Stimulated activated CD4-positive, alpha-beta T cell treated with anti-CD3 and anti-CD28 coated beads, Interleukin-2, amount 100 ng/mL, for 24 hours (primary cell): ENCODE measurements around the gene GAPDH.
"Not testable (repeated sequence)": the region's sequence is repeated elsewhere in the genome, so short reads cannot be mapped to it uniquely, and the experiment has no call there.

Source experiments
- DNase-seq, 2 donors: peaks; one replicate each; pipeline ENCODE4 v3.0.0-alpha.2; 2020

Gene GAPDH

DNA sequence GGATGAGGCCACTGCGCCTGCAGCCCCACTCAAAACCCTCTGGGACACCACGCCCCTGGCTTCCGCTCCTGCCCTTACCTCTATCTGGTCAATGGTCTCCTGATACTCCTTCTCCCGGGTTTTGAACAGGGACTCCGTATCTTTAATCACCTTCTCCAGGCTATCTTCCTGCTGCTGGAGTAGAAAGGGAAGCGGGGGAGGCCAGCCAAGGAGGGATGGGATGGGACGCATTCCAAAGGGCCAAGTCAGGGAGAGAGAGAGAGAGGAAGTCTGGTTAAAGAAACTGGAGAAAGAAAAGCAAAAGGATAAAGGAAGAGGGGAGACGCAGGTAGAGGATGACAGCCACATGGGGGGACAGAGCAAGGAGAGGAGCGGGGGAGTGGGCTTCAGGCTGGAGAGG is 13.7 kb downstream of the GAPDH start:
- no peak for DNase-seq

DNA sequence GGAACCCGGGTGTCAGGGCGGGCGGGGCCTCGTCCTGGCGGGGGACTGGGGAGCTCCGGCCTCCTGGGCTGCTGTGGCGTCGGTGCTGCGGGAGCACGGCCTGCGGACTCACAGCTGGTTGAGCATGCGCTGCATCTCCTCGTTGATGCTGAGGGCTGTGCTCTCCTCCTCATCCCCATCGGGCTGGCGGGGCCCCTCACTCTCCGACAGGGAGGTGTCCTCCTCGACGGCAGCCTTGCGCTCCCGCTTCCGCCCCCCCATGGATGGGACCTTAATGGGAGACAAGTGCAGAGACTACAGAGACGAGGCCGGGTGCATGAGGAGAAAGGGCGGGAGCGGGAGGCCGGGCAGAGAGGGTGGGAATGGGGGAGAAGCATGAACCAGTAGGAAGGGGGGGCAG is 14.2 kb downstream of the GAPDH start:
- DNase-seq, result no peak

GRCh38 chr12:6548966-6549683 is 14.8 kb downstream of the GAPDH start:
- no peak for DNase-seq

- no peak for DNase-seq
Observed at GRCh38 chr12:6549684-6550151, 15.4 kb downstream of the GAPDH start.

DNA sequence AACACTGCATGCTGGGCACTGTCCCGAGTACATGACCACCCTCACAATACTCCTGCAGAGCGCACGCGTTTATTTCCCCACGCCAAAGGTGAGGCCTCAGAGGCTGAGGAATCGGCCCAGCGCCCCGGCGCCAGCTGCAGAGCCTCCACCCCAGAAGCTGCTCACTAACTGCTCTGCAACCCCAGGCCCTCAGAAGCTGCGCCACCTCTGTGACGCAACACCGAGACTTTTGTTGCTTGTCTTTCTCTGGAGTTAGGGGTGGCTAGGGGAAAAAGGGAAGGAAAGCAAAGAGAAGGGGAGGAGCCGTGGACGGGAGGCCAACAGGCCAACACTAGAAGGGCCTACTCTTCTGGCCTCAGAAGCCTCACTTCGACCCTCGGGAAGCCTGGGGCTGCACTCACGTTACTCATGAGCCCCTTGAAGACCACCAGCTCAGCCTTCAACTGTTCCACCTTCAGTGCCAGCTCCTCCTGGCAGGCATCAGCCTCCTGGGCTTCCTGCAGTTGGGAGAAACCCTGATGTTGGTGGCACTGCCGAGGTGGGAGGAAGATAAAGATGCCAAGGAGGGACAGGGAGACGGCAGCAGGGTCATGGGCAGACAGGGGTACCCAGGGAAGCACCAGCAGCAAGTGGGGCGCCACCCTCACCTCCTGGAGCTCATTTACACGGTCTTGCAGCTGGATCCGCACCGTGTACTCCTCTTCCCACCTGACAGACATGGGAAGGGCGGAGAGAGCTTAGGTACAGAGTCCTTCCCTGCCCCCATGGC is 16.2 kb downstream of the GAPDH start:
- DNase-seq, result no peak

DNA sequence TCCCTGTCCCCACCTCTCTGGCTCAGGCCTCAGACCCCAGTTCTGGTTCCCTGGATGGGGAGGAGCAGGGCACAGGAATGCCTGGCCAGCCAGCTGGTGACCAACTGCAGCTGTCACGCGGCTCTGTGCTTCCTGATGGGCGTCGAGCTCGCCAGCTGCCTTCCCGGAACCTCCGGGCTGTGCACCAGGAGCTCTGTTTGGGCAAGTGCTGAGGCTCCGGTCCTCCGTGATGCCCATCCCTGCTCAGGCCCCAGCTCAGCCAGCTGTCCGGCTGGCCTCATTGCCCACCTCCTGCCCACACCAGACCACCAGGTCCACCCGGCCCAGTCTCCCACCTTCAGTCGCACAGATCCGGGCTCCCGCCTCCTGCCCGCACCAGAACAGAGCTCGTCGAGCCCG is 16.7 kb downstream of the GAPDH start:
- no peak for DNase-seq

GRCh38 chr12:6551496-6552139 is 17.3 kb downstream of the GAPDH start:
- no peak for DNase-seq

DNA sequence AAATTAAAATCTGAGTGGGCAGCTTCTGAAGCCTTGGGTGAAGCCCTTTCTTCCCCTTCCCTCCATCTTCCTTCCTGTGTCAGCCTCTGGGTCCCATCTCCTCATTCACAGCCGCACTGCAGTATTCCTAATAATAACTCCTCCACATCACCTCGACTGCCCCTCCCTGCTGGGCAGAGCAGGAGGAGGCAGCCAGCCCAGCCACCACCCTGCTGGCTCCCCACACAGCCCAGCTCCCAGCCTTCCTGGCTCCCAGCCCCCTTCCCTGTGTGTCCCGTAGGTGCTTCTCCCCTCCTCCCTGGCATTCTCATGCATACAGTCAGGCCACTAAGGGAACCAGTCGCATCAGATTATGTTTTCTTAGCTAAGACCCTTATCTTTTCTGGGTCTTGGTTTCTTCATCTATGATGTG is 17.8 kb downstream of the GAPDH start:
- no peak for DNase-seq

DNA sequence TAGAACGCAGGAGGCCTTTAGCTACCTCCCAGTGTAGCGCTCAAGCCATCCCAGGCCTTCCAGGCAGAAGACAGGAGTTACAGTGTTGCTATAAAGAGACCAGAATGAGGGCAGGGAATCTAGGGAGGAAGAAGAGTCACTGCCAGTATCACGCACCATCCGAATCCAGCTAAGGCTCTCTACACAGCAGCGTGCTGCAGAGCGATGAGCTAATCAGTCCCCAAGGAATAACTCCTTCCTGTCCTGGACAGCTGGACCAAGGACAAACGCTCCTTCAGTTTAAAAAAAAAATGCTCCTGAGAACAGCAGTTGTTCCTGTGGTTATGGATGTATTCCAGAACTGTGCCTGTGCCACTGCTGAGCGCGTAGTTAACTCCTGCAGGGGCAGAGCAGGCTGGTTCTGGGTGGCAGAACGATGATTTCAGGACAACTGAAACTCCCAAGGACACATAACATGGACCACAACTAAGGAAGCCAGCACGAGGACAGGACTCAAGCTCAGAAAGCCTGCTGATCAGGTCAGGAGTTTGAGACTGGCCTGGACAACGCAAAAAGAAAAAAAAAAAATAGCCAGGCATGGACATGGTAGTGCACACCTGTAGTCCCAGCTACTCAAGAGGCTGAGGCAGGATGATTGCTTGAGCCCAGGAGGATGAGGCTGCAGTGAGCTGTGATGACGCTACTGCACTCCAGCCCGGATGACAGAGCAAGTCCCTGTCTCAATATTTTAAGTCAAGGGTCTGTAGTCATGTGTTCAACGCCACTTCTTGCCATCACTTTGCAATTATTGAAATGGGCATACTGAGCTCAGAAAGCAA is 18.9 kb downstream of the GAPDH start:
- DNase-seq, result no peak

DNA sequence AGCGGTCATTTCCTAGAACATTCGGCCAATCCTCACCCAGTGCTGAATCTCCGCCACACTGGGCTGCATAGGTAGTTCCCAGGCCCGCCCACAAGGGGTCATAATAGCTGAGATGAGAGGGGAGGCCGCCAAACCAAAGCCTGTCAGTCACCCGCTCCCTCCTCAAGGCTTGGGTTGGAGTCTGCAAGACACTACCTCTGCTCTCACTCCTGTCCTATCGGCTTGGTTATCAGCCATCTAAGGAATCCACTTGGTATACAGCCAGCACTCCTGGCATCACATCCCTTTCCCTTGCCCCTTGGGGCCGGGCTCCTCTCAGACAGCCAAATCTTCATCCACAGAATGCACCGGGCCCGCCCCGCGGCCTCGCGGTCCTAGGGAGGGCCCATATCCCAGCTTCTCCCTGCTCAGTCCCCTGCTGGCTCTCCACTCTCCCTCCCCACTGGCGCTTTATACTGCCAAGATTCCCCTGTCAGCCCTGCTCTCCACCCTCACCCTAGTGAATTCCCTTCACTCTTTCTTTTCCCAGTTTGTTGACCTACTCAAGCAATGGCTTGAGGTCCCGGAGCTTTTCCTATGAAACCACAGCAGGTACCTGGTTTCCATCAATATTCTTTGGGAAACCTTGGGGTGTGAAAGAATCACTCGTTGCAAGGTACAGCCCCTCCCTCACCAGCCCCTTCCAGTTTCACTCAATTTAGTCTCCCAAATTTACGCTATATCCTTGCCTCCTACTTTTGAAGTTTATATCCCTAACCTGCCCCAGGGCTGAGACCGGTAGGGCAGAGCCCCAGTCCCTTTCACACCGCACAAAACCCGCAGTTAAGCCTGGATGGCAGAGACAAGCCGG is 20.1 kb downstream of the GAPDH start:
- DNase-seq, result peak; percentile 80 to 81

DNA sequence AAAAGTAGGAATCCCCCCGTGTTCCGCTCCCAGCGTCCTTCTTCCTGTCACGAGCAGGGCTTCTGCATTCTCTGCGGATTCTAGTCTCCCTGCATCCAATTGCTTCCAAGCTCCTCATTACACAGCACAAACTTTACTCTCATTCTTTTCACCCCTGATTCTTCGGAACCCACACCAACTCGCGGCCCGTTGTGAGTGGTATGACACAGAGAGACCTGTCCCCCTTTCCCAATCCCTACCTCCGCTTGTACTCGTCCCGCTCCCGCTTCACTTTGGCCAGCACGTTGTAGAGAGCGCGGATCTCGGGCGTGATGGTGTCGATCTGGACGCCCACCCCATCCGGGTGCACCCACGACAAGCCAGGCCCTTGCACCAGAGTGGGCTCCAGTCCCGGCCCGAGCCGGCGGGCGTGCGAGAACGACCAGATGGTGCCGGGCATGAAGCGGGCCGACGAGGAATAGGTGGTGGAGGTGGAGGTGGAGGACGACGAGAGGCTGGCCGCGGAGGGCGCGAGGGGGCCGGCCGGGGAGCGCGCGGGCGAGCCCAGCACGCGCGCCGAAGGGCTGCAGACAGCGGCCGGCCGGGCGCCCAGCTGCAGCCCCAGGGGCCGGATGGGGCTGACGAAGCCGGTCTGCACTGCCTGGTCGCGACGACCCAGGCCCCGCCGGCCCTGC is 20.8 kb downstream of the GAPDH start:
- peak in 1 of 2 donors; percentile 37 for DNase-seq

- not testable (repeated sequence) for DNase-seq
Observed at GRCh38 chr12:6556496-6556817, 22.1 kb downstream of the GAPDH start.

DNA sequence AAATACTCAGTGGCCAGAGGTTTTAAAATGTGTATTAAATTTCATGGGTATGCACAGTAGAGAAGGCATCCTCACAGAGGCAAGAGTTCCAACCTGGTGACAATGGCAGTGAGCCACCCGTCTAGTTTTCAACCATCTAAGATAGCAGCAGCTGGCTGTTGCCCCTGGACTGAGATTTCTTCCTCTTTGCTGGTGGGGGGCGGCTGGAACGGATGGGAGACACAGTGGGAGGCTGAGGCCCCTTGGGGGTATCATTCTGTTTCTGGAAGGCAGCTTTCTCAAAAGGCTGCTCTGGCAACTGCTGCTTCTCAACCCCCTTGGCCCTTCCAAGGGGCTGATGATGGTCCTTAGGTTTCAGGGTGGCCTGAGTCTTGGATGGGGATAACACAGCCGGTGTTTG is 22.5 kb downstream of the GAPDH start:
- DNase-seq, result no peak

- DNase-seq, result peak; percentile 39 to 51
Observed at GRCh38 chr12:6558014-6558760, 23.9 kb downstream of the GAPDH start.

DNA sequence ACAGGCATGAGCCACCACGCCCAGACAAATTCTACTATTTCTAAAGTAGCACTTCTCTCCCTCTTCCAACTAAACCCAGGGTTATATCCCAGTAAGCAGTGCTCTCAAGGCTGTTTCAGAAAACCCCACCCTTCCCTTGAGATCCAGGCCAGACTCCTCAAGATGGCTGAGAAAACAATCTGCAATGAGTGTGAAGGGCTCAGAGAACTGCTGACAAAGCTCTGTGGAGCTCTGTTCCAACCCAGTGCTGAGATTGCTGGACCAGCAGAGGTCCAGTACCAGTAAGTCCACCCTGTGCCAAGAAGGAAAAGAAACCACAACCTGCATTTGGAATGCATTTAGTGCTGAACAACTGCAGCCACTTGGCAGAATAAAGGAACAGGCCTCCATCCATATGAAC is 25.2 kb downstream of the GAPDH start:
- DNase-seq, result no peak

- DNase-seq, result no peak
Observed at GRCh38 chr12:6560501-6561205, 26.3 kb downstream of the GAPDH start.

DNA sequence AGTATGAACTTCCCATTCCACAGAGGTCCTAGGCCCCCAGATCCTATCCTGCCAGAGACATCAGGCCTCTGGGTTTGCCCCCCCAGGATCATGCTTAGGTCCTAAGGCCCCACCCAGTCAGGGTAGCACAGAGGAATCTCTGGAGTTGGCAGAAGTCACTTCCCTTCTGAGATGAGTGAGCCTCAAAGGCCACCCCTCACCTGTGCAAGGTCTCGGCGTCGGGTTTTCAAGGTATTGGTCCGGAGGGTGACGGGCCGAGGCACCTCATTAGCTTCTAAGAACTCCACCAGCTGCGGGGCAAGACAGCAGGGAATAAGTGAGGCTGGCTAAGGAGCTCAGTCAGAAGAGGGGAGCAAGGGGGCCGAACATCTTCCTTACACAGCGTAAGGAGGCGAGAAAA is 28.6 kb downstream of the GAPDH start:
- DNase-seq, result no peak

DNA sequence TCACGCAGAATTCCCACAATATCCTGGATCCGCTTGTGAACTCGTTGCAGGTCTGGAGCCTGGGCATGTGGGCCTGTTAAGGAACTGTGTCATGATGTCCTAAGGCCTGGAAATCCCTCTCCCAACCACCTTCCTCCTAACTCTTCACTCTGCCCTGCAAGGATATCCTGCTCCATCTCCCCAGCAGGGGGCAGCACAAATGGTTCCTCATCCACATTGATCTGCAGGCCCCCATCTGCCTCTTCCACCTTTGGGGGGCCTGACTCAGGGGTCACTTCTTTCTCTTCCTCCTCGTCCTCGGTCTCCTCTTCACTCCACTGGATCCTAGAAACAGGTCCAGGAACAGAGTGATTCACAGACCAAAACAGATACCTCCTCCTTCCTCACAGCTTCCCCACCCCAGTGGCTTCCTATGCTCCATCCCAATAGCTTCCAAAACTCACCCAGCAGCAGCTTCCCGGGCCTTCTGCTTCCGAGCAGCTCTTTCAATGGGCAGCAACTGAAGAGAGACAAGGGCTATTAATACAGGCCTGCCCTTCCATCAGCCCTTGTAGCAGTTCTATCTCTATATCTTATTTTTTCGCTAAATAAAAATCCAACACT is 29.2 kb downstream of the GAPDH start:
- peak; percentile 79 for DNase-seq

DNA sequence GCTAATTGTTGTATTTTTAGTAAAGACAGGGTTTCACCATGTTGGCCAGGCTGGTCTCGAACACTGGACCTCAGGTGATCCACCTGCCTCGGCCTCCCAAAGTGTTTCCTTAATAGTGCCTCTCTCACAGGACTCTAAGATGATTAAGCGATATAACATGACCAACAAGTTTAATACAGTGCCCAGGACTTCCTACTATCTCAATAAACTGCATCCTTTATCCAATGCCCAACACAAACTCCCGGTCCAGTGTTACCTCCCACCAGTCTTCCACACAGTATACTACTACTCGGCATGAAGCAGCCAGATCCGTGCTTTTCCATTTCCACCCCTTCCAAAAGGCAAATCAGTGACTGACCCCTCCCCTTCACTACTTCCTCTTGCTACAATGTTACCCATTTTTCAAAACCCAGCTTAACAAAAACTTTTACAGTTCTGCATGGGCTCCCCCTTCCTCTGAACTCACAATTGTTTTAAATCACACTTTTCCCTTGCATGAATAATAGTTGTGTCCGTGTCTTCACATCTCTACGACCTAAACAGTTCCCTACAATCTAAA is 32.9 kb downstream of the GAPDH start:
- DNase-seq, result no peak
